ENCODE data around the gene SRR. TPM values are rescaled to one million over a fixed set of nuclear protein-coding genes. Genes with fewer than 3 reads are reported as not detected.
A peak's percentile ranks its signal among the peaks of the same experiment; 100 is the strongest.
"Not testable (repeated sequence)": the region's sequence is repeated elsewhere in the genome, so short reads cannot be mapped to it uniquely, and the experiment has no call there.

SRR gene
- 10 to 100 TPM; 10.5 to 20.8 TPM for total RNA-seq

DNA sequence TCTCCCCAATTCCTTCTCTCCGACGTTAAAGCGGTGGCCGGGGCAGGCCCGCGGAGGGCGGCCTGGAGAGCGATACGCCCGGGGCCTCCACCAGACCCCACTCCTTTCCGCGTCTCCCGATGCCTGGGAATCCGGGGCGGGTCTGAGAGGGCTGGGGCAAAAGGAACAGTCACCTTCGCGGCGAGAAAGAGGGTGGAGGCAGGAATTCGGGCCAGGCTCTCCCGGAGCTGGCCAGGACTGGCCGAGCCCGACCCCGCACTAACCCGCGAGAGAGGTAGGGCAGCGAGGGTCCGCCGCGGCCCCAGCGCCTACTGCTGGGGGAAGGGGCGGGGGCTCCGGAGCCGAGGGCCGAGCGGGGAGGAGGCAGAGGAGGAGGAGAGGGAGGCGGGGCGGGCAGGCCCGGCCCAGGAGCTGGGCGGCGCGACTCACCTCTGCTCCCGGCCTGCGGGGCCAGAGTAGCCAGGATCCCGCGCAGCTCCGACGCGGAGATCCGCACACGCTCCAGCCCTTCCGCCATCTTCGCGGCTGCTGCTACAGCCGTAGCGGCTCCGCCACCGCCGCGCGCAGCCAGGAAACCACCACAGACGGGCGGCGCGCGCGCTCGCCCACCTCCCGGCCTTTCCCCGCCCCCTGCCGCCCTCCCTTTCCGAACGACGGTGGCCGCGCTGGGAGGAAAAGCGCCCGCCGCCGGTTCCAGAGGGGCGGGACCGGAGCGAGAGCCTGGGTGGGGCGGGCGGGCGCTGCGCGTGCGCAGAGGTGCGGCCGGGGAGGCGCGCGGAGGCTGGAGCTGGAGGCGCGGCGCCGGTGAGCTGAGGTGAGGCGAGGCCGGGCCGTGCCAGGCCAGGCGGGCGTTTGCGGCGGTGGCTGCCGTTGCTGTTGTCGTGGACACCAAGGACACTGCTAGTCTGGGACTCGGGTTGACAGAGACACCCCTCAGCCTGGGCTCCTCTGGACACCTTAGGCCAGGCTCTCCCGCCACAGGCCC is at the start of gene SRR, which contains the start of gene SMG6:
SRR (plus strand) TSS at position 747 of the 985 bp plus-strand sequence. CDS start 11,611 bp downstream, outside the sequence.
SMG6 (minus strand) TSS at position 582 of the 985 bp plus-strand sequence; CDS start at position 517, 65 bp downstream.
- Histone ChIP-seq H3K27ac (peak within 1 kb of the TSS; percentile 86 to 88), H3K36me3 (peaks cover 7% of the 10 kb centered on the region), H3K4me3 (peak within 1 kb of the TSS; percentile 99), H3K4me1 (ENCODE audit: control insufficient read depth in 1 of 2, low read depth in 2 of 2) (peaks cover 7 to 27% of the 10 kb centered on the region in 2 donors), H3K27me3 (replicated peaks; ENCODE audit: insufficient read depth) (no peaks in the 10 kb centered on the region), H3K9me3 (no peaks in the 10 kb centered on the region)
- ATAC-seq (ENCODE audit: insufficient number of reproducible peaks, low FRiP score, low read depth), result peak; percentile 95
- no peak for TF ChIP-seq CTCF (IDR thresholded peaks at IDR 0.05)
- peak; percentile 60 for DNase-seq (ENCODE audit: low spot score)

- not testable (repeated sequence) for H3K4me3 ChIP-seq; ATAC-seq (ENCODE audit: insufficient number of reproducible peaks, low FRiP score, low read depth); DNase-seq (ENCODE audit: low spot score); H3K36me3 ChIP-seq; H3K9me3 ChIP-seq; H3K27ac ChIP-seq; H3K27me3 ChIP-seq (replicated peaks; ENCODE audit: insufficient read depth)
- peaks cover 17% of the 10 kb centered on the region in 2 donors for H3K4me1 ChIP-seq (ENCODE audit: control insufficient read depth in 1 of 2, low read depth in 2 of 2)
Observed at GRCh38 chr17:2258830-2259229, 44.9 kb upstream of the SRR start.

DNA sequence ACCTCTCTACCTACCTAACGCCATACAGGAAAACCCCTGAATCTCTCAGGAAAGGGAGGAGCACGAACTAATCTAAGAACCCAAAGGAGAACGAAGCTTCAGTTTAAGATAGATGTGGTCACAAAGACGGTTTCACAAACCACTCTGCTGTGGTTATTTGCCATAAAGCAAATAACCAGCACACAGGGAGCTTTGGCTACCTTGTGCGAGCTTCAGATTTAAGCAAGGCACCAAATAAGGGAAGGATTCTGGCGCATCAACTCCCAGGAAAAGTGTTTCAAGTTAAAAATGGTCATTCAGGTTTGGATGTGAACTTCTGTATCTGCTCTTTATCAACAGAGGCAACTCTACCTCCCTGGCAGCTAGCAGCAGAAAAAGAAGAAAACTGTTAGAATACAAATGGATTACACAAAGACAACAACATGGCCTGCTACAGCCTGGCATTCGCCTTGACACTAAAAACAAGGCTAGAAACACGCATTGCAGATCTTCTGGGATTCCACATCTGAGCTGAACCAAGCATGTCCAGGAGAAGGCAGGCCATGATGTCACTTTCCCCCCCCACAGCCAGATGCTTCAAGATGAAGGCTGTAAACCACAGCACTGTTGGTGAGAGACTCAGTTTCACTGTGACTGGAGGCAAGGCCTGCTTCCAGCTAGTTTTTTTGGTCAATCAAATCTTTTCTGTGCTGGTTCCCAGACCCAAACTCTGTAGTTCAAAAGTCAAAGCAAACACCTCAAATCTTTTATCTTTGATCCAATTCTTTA is 43.8 kb upstream of the SRR start:
- no peak overlapping the region for H3K27ac ChIP-seq

GRCh38 chr17:2262135-2262587 is 41.6 kb upstream of the SRR start:
- no peak for TF ChIP-seq CTCF (IDR thresholded peaks at IDR 0.05)
- H3K4me3 ChIP-seq, result no peak overlapping the region
- peak overlapping the region; percentile 20 to 55 for H3K27ac ChIP-seq
- H3K36me3 ChIP-seq, result no peaks in the 10 kb centered on the region
- no peaks in the 10 kb centered on the region for H3K27me3 ChIP-seq (replicated peaks; ENCODE audit: insufficient read depth)
- H3K9me3 ChIP-seq, result no peaks in the 10 kb centered on the region
- ATAC-seq (ENCODE audit: insufficient number of reproducible peaks, low FRiP score, low read depth), result peak; percentile 56
- DNase-seq (ENCODE audit: low spot score), result no peak
- peaks cover 25 to 29% of the 10 kb centered on the region in 2 donors for H3K4me1 ChIP-seq (ENCODE audit: control insufficient read depth in 1 of 2, low read depth in 2 of 2)

More for the DNA sequence above, 43.8 kb upstream of the SRR start:
- ATAC-seq (ENCODE audit: insufficient number of reproducible peaks, low FRiP score, low read depth) (no peak), DNase-seq (ENCODE audit: low spot score) (no peak)
- no peak for TF ChIP-seq CTCF (IDR thresholded peaks at IDR 0.05)
- H3K4me3 ChIP-seq, result no peak overlapping the region
- peaks cover 25 to 28% of the 10 kb centered on the region in 2 donors for H3K4me1 ChIP-seq (ENCODE audit: control insufficient read depth in 1 of 2, low read depth in 2 of 2)
- no peaks in the 10 kb centered on the region for H3K9me3 ChIP-seq
- H3K27me3 ChIP-seq (replicated peaks; ENCODE audit: insufficient read depth), result no peaks in the 10 kb centered on the region
- H3K36me3 ChIP-seq, result no peaks in the 10 kb centered on the region

- peak overlapping the region; percentile 45 to 55 for H3K27ac ChIP-seq
- no peaks in the 10 kb centered on the region for H3K9me3 ChIP-seq
- DNase-seq (ENCODE audit: low spot score) (no peak), ATAC-seq (ENCODE audit: insufficient number of reproducible peaks, low FRiP score, low read depth) (no peak)
- H3K4me1 ChIP-seq (ENCODE audit: control insufficient read depth in 1 of 2, low read depth in 2 of 2), result peaks cover 25 to 29% of the 10 kb centered on the region in 2 donors
- no peaks in the 10 kb centered on the region for H3K36me3 ChIP-seq
- TF ChIP-seq CTCF (IDR thresholded peaks at IDR 0.05), result no peak
- no peak overlapping the region for H3K4me3 ChIP-seq
- no peaks in the 10 kb centered on the region for H3K27me3 ChIP-seq (replicated peaks; ENCODE audit: insufficient read depth)
Observed at GRCh38 chr17:2263183-2264066, 40.3 kb upstream of the SRR start.
